B cell (primary cell): ENCODE measurements around the gene CNNM3. TPM values are rescaled to one million over a fixed set of nuclear protein-coding genes. Genes with fewer than 3 reads are reported as not detected.

Experiments
- ATAC-seq: fragments of 200-7000 bp; cut with Tn5 transposase; one replicate; pipeline ENCODE4 v1.10.0; 2021; ENCODE audit warnings: low read depth, mild to moderate bottlenecking, moderate number of reproducible peaks, moderate library complexity
- CTCF ChIA-PET: fragments of 350-600 bp; sonication (Branson Sonifier 250); formaldehyde crosslinking; loops from one replicate; lab custom pipeline; 2021; ENCODE audit warnings: antibody characterized with exemption, inconsistent platforms; lab: Charles Lee
- POLR2A ChIA-PET: fragments of 350-600 bp; sonication (Branson Sonifier 250); formaldehyde crosslinking; loops from one replicate; lab custom pipeline; 2021; ENCODE audit warnings: antibody characterized with exemption; lab: Charles Lee
- DNase-seq: peaks from one replicate; pipeline ENCODE4 v3.0.0; 2013
- H2AFZ ChIP-seq: 2 replicates; pipeline ENCODE4 v1.6.1; 2012; ENCODE audit warnings: mild to moderate bottlenecking, low read depth, low read length; ENCODE audit not compliant: insufficient read depth, poor library complexity, severe bottlenecking
- H3K27ac ChIP-seq, 2 donors: 1 replicate in 1 of 2; 2 replicates in 1 of 2; pipeline ENCODE4 v1.5.1; 2012 to 2013; ENCODE audit warnings: low read length in 2 of 2, mild to moderate bottlenecking in 2 of 2, moderate library complexity in 1 of 2
- H3K27me3 ChIP-seq, 4 experiments: fragments of 200-600 bp in 1 of 4; sonication (generic) in 1 of 4; replicated peaks in 1 of 4; 1 replicate in 2 of 4; 2 replicates in 2 of 4; pipeline versions ENCODE4 v1.6.1 to v1.7.0; 2013 to 2016; ENCODE audit warnings: low read length in 3 of 4, mild to moderate bottlenecking in 2 of 4, mixed read lengths in 1 of 4, moderate library complexity in 1 of 4; ENCODE audit not compliant: insufficient read depth in 4 of 4, control insufficient read depth in 3 of 4; ENCODE audit errors: control extremely low read depth in 1 of 4
- H3K36me3 ChIP-seq, 2 experiments: replicated peaks in 1 of 2; 1 replicate in 1 of 2; 2 replicates in 1 of 2; pipeline versions ENCODE4 v1.6.1 to v1.7.1; 2013; ENCODE audit warnings: low read length in 1 of 2; ENCODE audit not compliant: insufficient read depth in 2 of 2, control insufficient read depth in 1 of 2; ENCODE audit errors: control extremely low read depth in 1 of 2, extremely low read depth in 1 of 2
- H3K4me1 ChIP-seq, 2 donors: fragments of 200-600 bp in 1 of 2; sonication (generic) in 1 of 2; 1 replicate in 1 of 2; 2 replicates in 1 of 2; pipeline versions ENCODE4 v1.5.1 to v1.6.1; 2013 to 2017; ENCODE audit warnings: low read length in 2 of 2; ENCODE audit not compliant: control insufficient read depth in 2 of 2, insufficient read depth in 2 of 2
- H3K4me2 ChIP-seq: replicated peaks from 2 replicates; pipeline ENCODE3; 2012; ENCODE audit warnings: mild to moderate bottlenecking, low read depth, low read length; ENCODE audit not compliant: poor library complexity, severe bottlenecking
- H3K4me3 ChIP-seq, 5 experiments: fragments of 200-600 bp in 1 of 5; sonication (generic) in 1 of 5; 1 replicate in 3 of 5; 2 replicates in 2 of 5; pipeline versions ENCODE4 v1.5.1 to v1.7.0; 2011 to 2016; ENCODE audit warnings: low read length in 4 of 5, mild to moderate bottlenecking in 4 of 5, low read depth in 2 of 5, control low read depth in 1 of 5, moderate library complexity in 1 of 5; ENCODE audit not compliant: insufficient read depth in 1 of 5; ENCODE audit errors: control extremely low read depth in 1 of 5, extremely low read depth in 1 of 5
- H3K79me2 ChIP-seq: fragments of 200-600 bp; sonication (generic); one replicate; pipeline ENCODE4 v1.6.0; 2016; ENCODE audit warnings: low read length; ENCODE audit not compliant: control insufficient read depth, insufficient read depth
- H3K9ac ChIP-seq: fragments of 200-600 bp; sonication (generic); 2 replicates; pipeline ENCODE4 v1.6.1; 2017; ENCODE audit warnings: mild to moderate bottlenecking, low read length, moderate library complexity
- H3K9me3 ChIP-seq, 3 donors: one replicate each; pipeline versions ENCODE4 v1.6.1 to v1.7.1; 2013; ENCODE audit warnings: low read length in 2 of 3; ENCODE audit not compliant: control insufficient read depth in 2 of 3, insufficient read depth in 1 of 3; ENCODE audit errors: control extremely low read depth in 1 of 3
- H4K20me1 ChIP-seq: 2 replicates; pipeline ENCODE4 v1.6.0; 2012; ENCODE audit warnings: mild to moderate bottlenecking, low read length; ENCODE audit not compliant: insufficient read depth, control insufficient read depth, poor library complexity, severe bottlenecking
- H3K27ac Mint-ChIP-seq: one replicate; pipeline ENCODE4 v1.8.0; 2021; ENCODE audit warnings: mixed read lengths
- H3K27me3 Mint-ChIP-seq: one replicate; pipeline ENCODE4 v1.8.0; 2021; ENCODE audit warnings: mixed read lengths
- H3K4me1 Mint-ChIP-seq: one replicate; pipeline ENCODE4 v1.8.0; 2021; ENCODE audit warnings: mixed read lengths
- H3K4me3 Mint-ChIP-seq: one replicate; pipeline ENCODE4 v1.8.0; 2021; ENCODE audit warnings: mixed read lengths
- H3K9me3 Mint-ChIP-seq: one replicate; pipeline ENCODE4 v1.8.0; 2022; ENCODE audit warnings: mixed read lengths; ENCODE audit not compliant: insufficient read depth
- CTCF ChIP-seq: fragments of 200-600 bp; IDR thresholded peaks from one replicate; pipeline ENCODE4 v1.8.0; 2022; ENCODE audit warnings: antibody characterized with exemption, mild to moderate bottlenecking
- EZH2 ChIP-seq: IDR thresholded peaks from 2 replicates; pipeline ENCODE4 v1.6.1; 2012; ENCODE audit warnings: borderline replicate concordance, low read depth, mild to moderate bottlenecking, moderate library complexity, low read length; ENCODE audit not compliant: insufficient read depth, poor library complexity, severe bottlenecking
- WGBS: methylation state at CpG from one replicate; pipeline ENCODE4 v1.1.5; 2013; ENCODE audit warnings: missing lambda C conversion rate; ENCODE audit not compliant: insufficient coverage; 5-methylcytosine and 5-hydroxymethylcytosine counted together
- intact Hi-C: fragments of 100-400 bp; cut with micrococcal nuclease; formaldehyde crosslinking; loops from one replicate; pipeline ENCODE4 v1.10.0; 2022
- polyA plus RNA-seq: library from polyadenylated mRNA; depleted of rRNA; stranded (reverse); fragments of >200 nt; gene quantifications from 2 replicates; pipeline ENCODE4 v1.2.3, GENCODE V29; 2012
- total RNA-seq, 2 donors: library from RNA; stranded (reverse); fragments of 120-200 nt in 1 of 2; gene quantifications; 1 replicate in 1 of 2; 2 replicates in 1 of 2; pipeline versions ENCODE4 v1.2.3 to v1.2.4, GENCODE V29; 2013 to 2022

The CNNM3 gene
- total and polyA plus RNA-seq, 2 donors (not counting 1 experiment from before 2014, with no cell fraction given): 28.8 to 54.7 TPM

DNA sequence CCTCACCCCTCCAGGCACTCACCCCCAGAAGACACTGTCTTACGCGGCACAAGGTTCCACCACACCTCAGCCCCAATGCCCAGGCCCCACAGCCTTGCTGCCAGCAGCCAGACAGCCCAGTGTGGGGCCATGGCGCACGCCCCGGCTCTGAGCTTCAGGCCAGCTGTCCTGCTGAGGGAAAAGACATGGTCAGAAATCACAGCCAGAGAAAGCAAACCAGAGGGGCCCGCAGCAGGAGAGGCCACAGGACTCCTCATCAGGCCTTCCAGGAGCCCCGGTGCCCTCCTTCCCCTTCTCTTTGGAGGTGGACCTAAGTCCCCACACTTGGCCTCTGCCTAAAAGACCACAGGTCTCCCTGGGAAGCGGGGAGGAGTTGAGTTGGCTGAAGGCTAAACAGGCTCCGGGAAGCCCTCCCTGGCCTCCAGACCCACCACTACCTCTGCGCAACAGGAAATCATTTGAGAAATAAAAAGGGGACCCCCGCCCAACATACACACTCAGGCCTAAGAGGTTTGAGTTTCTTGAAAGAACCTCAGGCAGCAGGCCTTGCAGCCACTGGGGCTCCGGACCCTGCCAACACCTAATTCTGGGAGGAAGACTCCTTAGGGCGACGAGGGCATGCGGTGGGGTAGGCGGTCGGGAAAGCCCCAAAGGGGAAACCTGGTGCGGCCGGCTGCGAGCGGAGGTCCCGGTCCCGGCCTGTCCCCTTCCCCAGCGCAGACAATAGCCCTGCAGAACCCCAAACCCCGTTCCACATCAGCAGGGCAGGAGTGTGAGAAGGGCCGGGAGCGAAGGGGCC is 51.9 kb downstream of the CNNM3 start:
- ChIA-PET POLR2A (no interaction called here), CTCF (interaction anchor here (1.1 to 3.2 kb wide), 3 partner anchors 11 to 83 kb away, joined by 3 to 19 read pairs (median 3); partner anchors contain the start of gene ANKRD39)
- Histone ChIP-seq H3K79me2 (no peaks in the 10 kb centered on the region), H3K36me3 (no peaks in the 10 kb centered on the region), H3K9me3 (peaks cover 0 to 14% (median 0%) of the 10 kb centered on the region in 3 donors), H4K20me1 (no peaks in the 10 kb centered on the region), H3K4me3 (peak overlapping the region; percentile 4 to 84 (median 57)), H3K4me2 (peak overlapping the region; percentile 100), H3K27ac (no peak overlapping the region), H2AFZ (peak overlapping the region; percentile 71), H3K9ac (peak overlapping the region; percentile 72), H3K27me3 (peaks cover 0 to 41% (median 14%) of the 10 kb centered on the region in 4 experiments), H3K4me1 (peaks cover 27 to 33% of the 10 kb centered on the region in 2 donors)
- Mint-ChIP-seq H3K4me3 (peak overlapping the region; percentile 78), H3K27me3 (peaks cover 30% of the 10 kb centered on the region), H3K27ac (no peak overlapping the region), H3K4me1 (peaks cover 25% of the 10 kb centered on the region), H3K9me3 (no peaks in the 10 kb centered on the region)
- intact Hi-C loops: no loop called here
- 26% methylated on average over 20 of the region's 27 CpGs for WGBS
- ATAC-seq (no peak), DNase-seq (peak; percentile 31)
- TF ChIP-seq CTCF (no peak), EZH2 (no peak)
